GM12878 (cell line): ENCODE measurements around the gene SCLY. TPM values are rescaled to one million over a fixed set of nuclear protein-coding genes. Genes with fewer than 3 reads are reported as not detected.

Experiments used
- ATAC-seq: fragments of 200-7000 bp; cut with Tn5 transposase; 3 replicates; pipeline ENCODE4 v1.9.1; 2020; ENCODE audit warnings: mild to moderate bottlenecking, moderate library complexity
- BruUV-seq: library from RNA; stranded (reverse); fragments of 400-500 nt; replicated peaks from 2 replicates; lab custom pipeline; 2021; lab: Mats Ljungman, UMichigan
- CTCF ChIA-PET: fragments of 300-600 bp; sonication (Branson Sonifier 250); formaldehyde crosslinking; extraction: SDS; loops from one replicate; lab custom pipeline; 2021; ENCODE audit warnings: inconsistent platforms; lab: Yijun Ruan, JAX
- POLR2A ChIA-PET: fragments of 350-600 bp; formaldehyde crosslinking; extraction: SDS; loops from one replicate; lab custom pipeline; 2021; ENCODE audit warnings: inconsistent platforms; lab: Charles Lee
- RAD21 ChIA-PET: fragments of 300-600 bp; sonication (Branson Sonifier 250); formaldehyde crosslinking; loops from one replicate; lab custom pipeline; 2023; ENCODE audit warnings: antibody characterized with exemption; ENCODE audit not compliant: unreplicated experiment; lab: Charles Lee
- SMC1A ChIA-PET: fragments of 300-600 bp; sonication (Branson Sonifier 250); formaldehyde crosslinking; loops from one replicate; lab custom pipeline; 2023; ENCODE audit not compliant: unreplicated experiment, uncharacterized antibody; lab: Charles Lee
- DNase-seq: peaks from one replicate; pipeline ENCODE4 v3.0.0-alpha.2; 2011; ENCODE audit warnings: low read depth, low spot score
- FAIRE-seq: peaks from 3 replicates; lab custom pipeline; 2011; peaks lifted over from hg19 to GRCh38; lab: Jason Lieb, UNC
- H2AFZ ChIP-seq: 2 replicates; pipeline ENCODE4 v1.6.0; 2011; ENCODE audit warnings: low read depth, low read length, control low read depth; ENCODE audit not compliant: control insufficient read depth
- H3K27ac ChIP-seq: 2 replicates; pipeline ENCODE4 v1.5.1; 2011; ENCODE audit warnings: control low read depth; ENCODE audit not compliant: control insufficient read depth, insufficient read depth
- H3K27me3 ChIP-seq, 2 experiments: replicated peaks in 1 of 2; 2 replicates each; pipeline versions ENCODE4 v1.6.0 to v1.6.1; 2011; ENCODE audit warnings: low read length in 1 of 2; ENCODE audit not compliant: control insufficient read depth in 2 of 2, insufficient read depth in 2 of 2
- H3K36me3 ChIP-seq, 2 experiments: 2 replicates each; pipeline ENCODE4 v1.5.1; 2011; ENCODE audit warnings: low read length in 1 of 2; ENCODE audit not compliant: control insufficient read depth in 2 of 2, insufficient read depth in 2 of 2
- H3K4me1 ChIP-seq: 2 replicates; pipeline ENCODE4 v1.6.1; 2011; ENCODE audit warnings: mild to moderate bottlenecking, low read length, moderate library complexity, mixed read lengths; ENCODE audit not compliant: control insufficient read depth, insufficient read depth
- H3K4me2 ChIP-seq: 2 replicates; pipeline ENCODE4 v1.6.0; 2011; ENCODE audit warnings: control low read depth; ENCODE audit not compliant: control insufficient read depth, insufficient read depth
- H3K4me3 ChIP-seq: fragments of 200-600 bp; sonication (generic); 2 replicates; pipeline ENCODE4 v1.5.1; 2016
- H3K79me2 ChIP-seq: 2 replicates; pipeline ENCODE4 v1.6.0; 2011; ENCODE audit warnings: low read length; ENCODE audit not compliant: control insufficient read depth, insufficient read depth
- H3K9ac ChIP-seq: 2 replicates; pipeline ENCODE4 v1.8.0; 2011; ENCODE audit warnings: low read length, control low read depth, mixed read lengths; ENCODE audit not compliant: control insufficient read depth, insufficient read depth
- H3K9me3 ChIP-seq: replicated peaks from 3 replicates; pipeline ENCODE4 v1.5.1; 2011; ENCODE audit warnings: mild to moderate bottlenecking, low read length; ENCODE audit not compliant: control insufficient read depth, insufficient read depth
- H4K20me1 ChIP-seq: 2 replicates; pipeline ENCODE4 v1.6.0; 2011; ENCODE audit not compliant: control insufficient read depth, insufficient read depth
- CBX3 ChIP-seq: fragments of 200-600 bp; sonication (generic); IDR thresholded peaks from 2 replicates; pipeline ENCODE4 v1.6.1; 2016; ENCODE audit warnings: low read depth, borderline replicate concordance
- E2F8 ChIP-seq: fragments of 450-650 bp; IDR thresholded peaks from 2 replicates; pipeline ENCODE4 v1.6.1; 2018; ENCODE audit warnings: mild to moderate bottlenecking, low read depth, moderate library complexity; ENCODE audit not compliant: partially characterized antibody
- ETV6 ChIP-seq, 2 experiments: fragments of 450-650 bp in 1 of 2; IDR thresholded peaks in 1 of 2; conservative IDR thresholded peaks in 1 of 2; 2 replicates each; pipeline ENCODE4 v1.6.1; 2014; ENCODE audit warnings: antibody characterized with exemption in 1 of 2, borderline replicate concordance in 1 of 2, low read depth in 1 of 2, mild to moderate bottlenecking in 1 of 2, moderate library complexity in 1 of 2
- NBN ChIP-seq: fragments of 450-650 bp; IDR thresholded peaks from 2 replicates; pipeline ENCODE4 v1.6.1; 2016
- PML ChIP-seq: IDR thresholded peaks from 2 replicates; pipeline ENCODE4 v1.6.1; 2012; ENCODE audit warnings: low read length, inconsistent platforms
- WGBS: methylation state at CpG from one replicate; pipeline ENCODE4 v1.1.6; 2016; ENCODE audit warnings: low lambda C conversion rate; ENCODE audit not compliant: insufficient replicate concordance, insufficient coverage; ENCODE audit errors: missing lambda C conversion rate; 5-methylcytosine and 5-hydroxymethylcytosine counted together
- in situ Hi-C: fragments of 300-500 bp; cut with MboI; formaldehyde crosslinking; loops from 9 replicates; pipeline ENCODE4 v1.14.3; 2018; ENCODE audit warnings: mixed read lengths
- intact Hi-C: fragments of 100-400 bp; cut with micrococcal nuclease; formaldehyde crosslinking; loops from one replicate; pipeline ENCODE4 v1.14.2; 2022; ENCODE audit not compliant: unreplicated experiment
- polyA plus RNA-seq, 11 experiments: library from polyadenylated mRNA; depleted of rRNA in 4 of 11; unstranded in 6 of 11; stranded (reverse) in 5 of 11; fragments of >200 nt; fragmentation: Nextera tagmentation in 4 of 11; fragmentation: Illumina TruSeq in 1 of 11; extraction: Ambion mirVana in 4 of 11; extraction: Trizol in 1 of 11; gene quantifications; 1 replicate in 1 of 11; 2 replicates in 10 of 11; pipeline versions ENCODE4 v1.2.1 to v1.2.3, GENCODE V29; 2011 to 2016; ENCODE audit warnings: inconsistent platforms in 2 of 11, missing spikeins in 2 of 11, low read depth in 1 of 11
- total RNA-seq, 4 experiments: library from RNA; depleted of rRNA in 3 of 4; stranded (reverse); fragments of >200 nt in 3 of 4; fragmentation: Illumina TruSeq in 1 of 4; extraction: Trizol in 1 of 4; gene quantifications; 2 replicates each; pipeline versions ENCODE4 v1.2.1 to v1.2.3, GENCODE V29; 2013 to 2021

Gene SCLY
- total and polyA plus RNA-seq, 10 of the 15 experiments (the other 5 are each of a cell fraction or from before 2014, with no cell fraction given): 3.3 to 49.1 (median 32.3) TPM

GRCh38 chr2:238046725-238047270 lies 14.0 kb upstream of the SCLY start:
- H3K4me3 ChIP-seq: no peak overlapping the region
- POLR2A ChIA-PET: interaction anchor here (0.6 kb wide), 1 partner anchor 29 kb away, joined by 3 read pairs; no protein-coding TSS in a partner anchor
- BruUV-seq: no TSS peak

More at GRCh38 chr2:238046725-238047270, 14.0 kb upstream of the SCLY start:
- 34% methylated on average over 2 of the region's 2 CpGs for WGBS
- no peak overlapping the region for H2AFZ ChIP-seq
- SMC1A ChIA-PET: interaction anchor here (0.7 kb wide), 1 partner anchor 34 kb away, joined by 3 read pairs; no protein-coding TSS in a partner anchor
- FAIRE-seq (no peak), ATAC-seq (no peak), DNase-seq (no peak)
- in situ Hi-C loops (no loop called here), intact Hi-C loops (no loop called here)
- TF ChIP-seq CBX3 (no peak), ETV6 (conservative IDR thresholded peaks at IDR 0.05 in 1 of 2, IDR thresholded peaks at IDR 0.05 in 1 of 2; ENCODE audit: borderline replicate concordance in 1 of 2, low read depth in 1 of 2) (no peak), NBN (no peak), E2F8 (no peak), PML (no peak)
- no peak overlapping the region for H3K27ac ChIP-seq
- H3K9ac ChIP-seq: no peak overlapping the region
- no peaks in the 10 kb centered on the region for H3K9me3 ChIP-seq
- peaks cover 0 to 2% of the 10 kb centered on the region in 2 experiments; a peak in 2 of 4 replicates for H3K36me3 ChIP-seq
- no peaks in the 10 kb centered on the region for H3K4me1 ChIP-seq
- H3K4me2 ChIP-seq: no peak overlapping the region
- CTCF ChIA-PET: no interaction called here
- no peaks in the 10 kb centered on the region for H4K20me1 ChIP-seq
- RAD21 ChIA-PET: no interaction called here
- H3K79me2 ChIP-seq: no peaks in the 10 kb centered on the region
- H3K27me3 ChIP-seq: no peaks in the 10 kb centered on the region
